Stomach smooth muscle (tissue), 2 donors: ENCODE results near the gene ATAD3A.

Experiments used
- H3K27ac ChIP-seq: one replicate; pipeline ENCODE4 v1.7.0; 2013; ENCODE audit warnings: mild to moderate bottlenecking, low read length, inconsistent platforms
- H3K27me3 ChIP-seq, 2 donors: one replicate each; pipeline ENCODE4 v1.7.0; 2013; ENCODE audit warnings: low read length in 2 of 2; ENCODE audit not compliant: insufficient read depth in 2 of 2, control insufficient read depth in 1 of 2
- H3K36me3 ChIP-seq, 2 donors: one replicate each; pipeline ENCODE4 v1.7.0; 2013; ENCODE audit warnings: low read length in 2 of 2; ENCODE audit not compliant: control insufficient read depth in 2 of 2, insufficient read depth in 2 of 2
- H3K4me1 ChIP-seq: one replicate; pipeline ENCODE4 v1.7.0; 2013; ENCODE audit warnings: low read length; ENCODE audit not compliant: control insufficient read depth, insufficient read depth
- H3K4me3 ChIP-seq, 2 donors: one replicate each; pipeline ENCODE4 v1.7.0; 2013; ENCODE audit warnings: low read length in 2 of 2
- H3K9ac ChIP-seq, 2 donors: one replicate each; pipeline ENCODE4 v1.7.0; 2013; ENCODE audit warnings: low read length in 2 of 2, mild to moderate bottlenecking in 1 of 2
- H3K9me3 ChIP-seq, 2 donors: one replicate each; pipeline ENCODE4 v1.7.0; 2013; ENCODE audit warnings: low read length in 2 of 2; ENCODE audit not compliant: control insufficient read depth in 2 of 2
- donor health status: healthy.
- donor health status: Pancreatic carcinoma.

ATAD3A gene

DNA sequence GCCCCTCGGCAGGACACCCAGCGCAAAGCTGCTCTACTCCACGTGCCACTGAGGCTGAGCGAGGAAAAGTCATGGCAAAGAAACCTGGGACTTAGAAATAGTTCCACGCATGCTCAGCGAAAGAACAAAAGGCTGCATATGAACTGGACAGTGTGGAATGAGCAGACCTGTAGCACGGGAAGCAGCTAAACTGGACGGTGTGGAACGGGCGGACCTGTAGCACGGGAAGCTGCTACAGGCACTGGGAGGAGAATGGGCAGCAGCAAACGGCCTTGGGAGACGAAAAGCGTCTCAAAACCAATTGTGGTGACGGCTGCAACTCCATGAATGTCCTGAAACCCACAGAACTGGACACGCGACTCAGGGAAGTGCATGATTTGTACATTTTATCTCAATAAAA lies 47.1 kb downstream of the ATAD3A start:
- Histone ChIP-seq H3K9ac (no peak overlapping the region), H3K4me1 (peaks cover 4% of the 10 kb centered on the region), H3K27me3 (no peaks in the 10 kb centered on the region), H3K9me3 (no peaks in the 10 kb centered on the region), H3K4me3 (no peak overlapping the region), H3K27ac (no peak overlapping the region), H3K36me3 (peaks cover 20 to 31% of the 10 kb centered on the region in 2 donors)

DNA sequence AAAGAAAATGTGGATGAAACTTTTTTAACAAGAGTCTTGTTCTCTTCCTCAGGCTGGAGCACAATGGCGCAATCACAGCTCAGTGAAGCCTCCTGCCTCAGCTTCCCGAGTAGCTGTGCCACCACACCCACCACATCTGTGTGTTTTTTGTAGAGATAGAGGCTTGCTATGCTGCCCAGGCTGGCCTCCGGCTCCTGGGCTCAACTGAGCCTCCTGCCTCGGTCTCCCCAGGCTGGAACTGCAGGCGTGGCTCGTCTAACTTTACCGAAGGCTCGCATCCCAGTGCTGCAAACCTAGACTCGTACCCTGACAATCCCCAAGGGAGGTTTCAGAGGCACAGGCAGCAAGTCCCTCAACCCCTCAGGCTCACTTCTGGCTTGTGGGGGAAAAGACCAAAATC lies 48.2 kb downstream of the ATAD3A start:
- Histone ChIP-seq H3K4me3 (no peak overlapping the region), H3K27ac (no peak overlapping the region), H3K9me3 (no peaks in the 10 kb centered on the region), H3K4me1 (no peaks in the 10 kb centered on the region), H3K36me3 (peaks cover 27 to 36% of the 10 kb centered on the region in 2 donors), H3K9ac (no peak overlapping the region), H3K27me3 (no peaks in the 10 kb centered on the region)

DNA sequence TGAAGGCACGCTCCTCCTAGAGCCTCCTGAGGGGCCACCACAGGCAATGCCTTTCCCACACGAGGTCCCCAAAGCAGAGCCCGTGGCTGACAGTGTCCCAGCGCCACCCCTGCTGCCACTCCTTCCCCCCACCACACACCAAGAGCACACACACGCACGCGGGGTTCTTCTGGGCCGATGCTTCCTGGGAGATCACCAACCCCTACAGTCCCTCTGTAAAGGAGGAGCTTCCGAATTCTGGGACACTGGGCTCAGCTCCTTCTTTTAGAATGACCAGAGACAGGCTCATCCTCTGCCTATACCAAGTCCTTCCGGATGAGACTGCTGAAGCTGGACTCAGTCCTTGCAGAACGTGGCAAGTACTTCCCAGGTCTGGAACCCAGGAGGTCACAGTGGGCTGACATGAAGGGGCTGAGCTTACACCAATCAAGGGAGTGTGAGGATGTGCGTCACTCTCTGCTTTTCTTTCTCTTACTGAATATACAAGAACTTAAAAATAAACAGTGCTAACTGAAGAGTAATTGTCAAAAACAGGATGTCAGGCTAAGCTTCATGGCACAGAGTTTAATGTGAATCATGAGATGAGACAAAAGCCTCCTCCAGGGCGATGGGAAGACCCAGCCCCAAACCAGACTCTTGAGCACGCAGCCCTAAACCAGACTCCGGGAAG lies 50.0 kb downstream of the ATAD3A start:
- Histone ChIP-seq H3K4me1 (peaks cover 2% of the 10 kb centered on the region), H3K9ac (no peak overlapping the region), H3K4me3 (no peak overlapping the region), H3K27me3 (no peaks in the 10 kb centered on the region), H3K9me3 (no peaks in the 10 kb centered on the region), H3K27ac (no peak overlapping the region), H3K36me3 (peaks cover 32 to 39% of the 10 kb centered on the region in 2 donors)

DNA sequence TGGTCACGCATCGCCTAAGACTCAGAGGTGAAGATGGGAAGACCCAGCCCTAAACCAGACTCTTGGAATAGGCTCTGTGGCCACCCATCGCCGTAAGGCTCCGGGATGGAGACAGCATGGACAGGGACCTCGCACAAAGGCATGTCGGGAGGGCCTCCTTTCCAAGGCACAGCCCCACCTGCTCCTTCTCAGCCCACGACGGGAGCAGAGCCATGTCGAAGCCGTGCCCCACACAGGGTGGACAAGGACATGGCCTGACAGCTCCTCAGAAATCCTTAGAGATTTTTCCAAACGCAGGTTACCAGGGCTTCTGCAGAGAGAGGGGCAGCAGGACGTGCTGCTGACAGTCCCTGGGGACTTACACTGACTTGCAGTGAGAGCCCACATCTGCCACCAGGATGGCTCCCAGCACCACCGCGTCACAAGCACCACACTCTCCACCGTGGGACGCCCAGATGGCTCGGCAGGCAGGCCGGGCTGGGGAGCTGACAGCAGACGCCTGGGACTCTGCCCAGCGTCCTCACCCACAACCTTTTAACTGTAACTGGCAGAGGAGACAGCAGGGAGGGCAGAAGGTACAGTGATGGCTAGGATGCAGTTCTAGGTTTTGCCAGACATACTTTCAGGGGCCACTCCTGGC lies 50.7 kb downstream of the ATAD3A start:
- peaks cover 3% of the 10 kb centered on the region for H3K4me1 ChIP-seq
- H3K27me3 ChIP-seq: no peaks in the 10 kb centered on the region
- no peaks in the 10 kb centered on the region for H3K9me3 ChIP-seq
- no peak overlapping the region for H3K9ac ChIP-seq
- H3K4me3 ChIP-seq: no peak overlapping the region
- H3K36me3 ChIP-seq: peaks cover 32 to 39% of the 10 kb centered on the region in 2 donors
- no peak overlapping the region for H3K27ac ChIP-seq

DNA sequence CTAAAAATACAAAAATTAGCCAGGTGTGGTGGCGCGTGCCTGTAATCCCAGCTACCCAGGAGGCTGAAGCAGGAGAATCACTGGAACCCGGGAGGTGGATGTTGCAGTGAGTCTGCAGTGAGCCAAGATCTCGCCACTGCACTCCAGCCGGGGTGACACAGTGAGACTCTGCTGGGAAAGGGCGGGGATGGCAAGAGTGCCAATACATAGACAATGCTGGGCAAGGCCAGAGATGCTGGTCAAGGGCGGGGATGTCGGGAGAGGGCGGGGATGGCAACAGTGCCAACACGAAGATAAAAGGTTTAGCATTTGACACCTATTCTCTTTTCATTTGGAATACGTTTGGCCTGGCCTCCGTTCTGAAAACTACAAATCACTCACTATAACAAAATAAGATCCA lies 51.7 kb downstream of the ATAD3A start:
- H3K36me3 ChIP-seq: peaks cover 32 to 37% of the 10 kb centered on the region in 2 donors
- H3K9ac ChIP-seq: no peak overlapping the region
- no peaks in the 10 kb centered on the region for H3K27me3 ChIP-seq
- peaks cover 3% of the 10 kb centered on the region for H3K4me1 ChIP-seq
- H3K9me3 ChIP-seq: no peaks in the 10 kb centered on the region
- H3K27ac ChIP-seq: no peak overlapping the region
- no peak overlapping the region for H3K4me3 ChIP-seq

DNA sequence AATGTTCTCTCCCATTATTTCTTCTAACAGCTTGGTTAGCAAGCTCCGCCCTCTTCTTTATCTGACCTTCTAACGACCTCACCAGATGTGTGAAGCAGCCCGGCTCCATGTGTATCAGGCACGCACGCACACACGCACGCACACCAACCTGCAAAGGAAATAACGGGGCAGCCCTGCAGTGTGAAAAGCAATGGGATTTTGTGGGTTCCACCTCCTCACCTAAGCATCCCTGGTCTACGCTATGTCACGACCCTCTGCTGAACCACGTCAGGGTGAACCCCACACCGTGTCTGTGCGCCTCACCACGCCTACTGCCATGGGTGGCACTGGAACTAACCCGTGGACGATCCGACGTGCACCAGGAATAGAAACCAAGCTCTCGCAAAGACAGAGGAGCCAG lies 52.3 kb downstream of the ATAD3A start:
- H3K27ac ChIP-seq: no peak overlapping the region
- peaks cover 32 to 37% of the 10 kb centered on the region in 2 donors for H3K36me3 ChIP-seq
- H3K27me3 ChIP-seq: no peaks in the 10 kb centered on the region
- peaks cover 3% of the 10 kb centered on the region for H3K4me1 ChIP-seq
- H3K9me3 ChIP-seq: no peaks in the 10 kb centered on the region
- H3K9ac ChIP-seq: no peak overlapping the region
- no peak overlapping the region for H3K4me3 ChIP-seq

DNA sequence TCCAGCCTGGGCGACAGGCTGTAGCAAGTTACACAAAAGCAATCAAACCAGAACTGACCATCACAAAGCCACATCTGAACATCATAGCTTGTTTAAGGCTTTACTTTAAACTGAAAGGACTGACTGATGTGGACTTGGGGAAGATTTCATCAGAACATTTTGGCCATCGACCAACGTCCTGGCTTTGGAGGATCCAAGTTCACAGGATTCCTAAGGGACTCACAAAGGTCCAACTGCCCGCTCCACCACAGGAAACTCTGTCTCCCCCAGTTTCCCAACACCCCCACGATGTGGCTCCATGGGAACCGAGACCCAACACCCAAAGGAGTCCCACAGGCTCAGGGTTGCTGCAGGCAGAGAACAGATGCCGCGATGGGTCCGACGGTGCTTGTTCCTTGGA lies 53.4 kb downstream of the ATAD3A start:
- Histone ChIP-seq H3K4me3 (no peak overlapping the region), H3K4me1 (peaks cover 8% of the 10 kb centered on the region), H3K27me3 (no peaks in the 10 kb centered on the region), H3K36me3 (peaks cover 32 to 36% of the 10 kb centered on the region in 2 donors), H3K27ac (no peak overlapping the region), H3K9ac (no peak overlapping the region), H3K9me3 (no peaks in the 10 kb centered on the region)

DNA sequence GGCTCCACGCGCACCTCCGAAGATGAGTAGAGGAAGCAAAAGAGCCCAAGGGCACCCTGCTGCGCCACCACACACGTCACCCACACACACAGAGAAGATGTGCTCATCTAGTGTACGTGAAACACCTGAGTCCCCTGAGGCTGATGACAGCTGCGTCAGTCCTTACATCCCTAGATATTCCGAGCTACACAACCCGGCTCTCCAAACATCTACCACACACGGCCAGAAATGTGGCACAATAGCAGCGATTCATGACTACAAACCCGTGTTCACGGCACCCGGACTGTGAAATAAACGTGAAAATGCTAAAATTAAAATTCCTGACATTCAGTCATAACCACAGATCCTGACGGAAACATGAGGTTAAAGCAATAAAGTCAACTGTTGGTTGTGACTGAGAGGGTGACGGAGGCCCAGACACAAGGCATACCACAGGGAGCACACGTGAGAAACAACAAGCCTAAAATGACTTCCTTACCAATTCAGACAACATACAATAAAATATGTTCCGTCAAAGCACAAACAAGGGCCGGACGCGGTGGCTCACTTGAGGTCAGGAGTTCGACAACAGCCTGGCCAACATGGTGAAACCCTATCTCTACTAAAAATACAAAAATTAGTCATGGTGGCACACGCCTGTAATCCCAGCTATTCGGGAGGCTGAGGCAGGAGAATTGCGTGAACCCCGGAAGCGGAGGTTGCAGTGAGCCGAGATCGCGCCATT lies 55.4 kb downstream of the ATAD3A start:
- peaks cover 10% of the 10 kb centered on the region for H3K4me1 ChIP-seq

DNA sequence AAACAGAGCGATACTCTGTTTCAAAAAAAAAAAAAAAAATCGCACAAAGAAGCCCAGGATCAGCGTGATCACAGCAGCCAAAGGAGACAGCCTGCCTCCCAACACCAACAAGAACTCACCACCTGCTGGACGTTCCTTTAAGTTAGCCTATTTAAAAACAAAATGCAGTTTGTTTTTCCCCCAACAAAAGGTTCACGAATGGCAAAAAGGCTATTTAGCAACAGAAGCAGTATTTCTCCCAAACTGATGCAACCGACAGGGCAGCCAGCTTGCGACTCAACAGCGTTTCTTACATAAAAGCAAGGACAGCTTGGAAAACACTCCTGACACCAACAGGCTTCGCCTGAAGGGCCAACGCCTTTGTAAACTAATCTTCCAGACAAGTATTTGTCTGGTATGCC lies 55.9 kb downstream of the ATAD3A start:
- Histone ChIP-seq H3K36me3 (peaks cover 19 to 23% of the 10 kb centered on the region in 2 donors), H3K27me3 (no peaks in the 10 kb centered on the region), H3K4me3 (no peak overlapping the region), H3K27ac (no peak overlapping the region), H3K4me1 (peaks cover 13% of the 10 kb centered on the region), H3K9me3 (no peaks in the 10 kb centered on the region), H3K9ac (no peak overlapping the region)

More for the DNA sequence above, 55.4 kb downstream of the ATAD3A start:
- H3K27ac ChIP-seq: no peak overlapping the region
- H3K36me3 ChIP-seq: peaks cover 24 to 28% of the 10 kb centered on the region in 2 donors
- no peak overlapping the region for H3K4me3 ChIP-seq
- no peaks in the 10 kb centered on the region for H3K27me3 ChIP-seq
- no peaks in the 10 kb centered on the region for H3K9me3 ChIP-seq
- no peak overlapping the region for H3K9ac ChIP-seq

DNA sequence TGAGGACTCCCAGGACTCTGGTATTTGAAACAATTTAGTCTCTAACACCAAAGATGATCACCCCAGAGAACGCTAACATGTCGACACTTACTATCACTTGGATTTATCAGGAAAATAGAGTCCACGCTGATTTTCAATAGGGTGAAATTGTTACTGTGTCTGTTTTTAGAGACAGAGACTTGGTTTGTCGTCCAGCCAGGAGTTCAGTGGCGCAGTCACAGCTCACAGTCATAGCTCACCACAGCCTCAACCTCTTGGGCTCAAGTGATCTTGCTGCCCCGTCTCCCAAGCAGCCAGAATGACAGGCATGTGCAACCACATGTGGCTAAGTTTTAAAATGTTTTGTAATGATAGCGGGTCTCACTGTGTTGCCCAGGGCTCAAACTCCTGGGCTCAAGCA lies 57.4 kb downstream of the ATAD3A start:
- Histone ChIP-seq H3K27ac (no peak overlapping the region), H3K4me1 (peaks cover 20% of the 10 kb centered on the region)

More for the DNA sequence above, 57.4 kb downstream of the ATAD3A start:
- no peak overlapping the region for H3K4me3 ChIP-seq
- H3K9me3 ChIP-seq: no peaks in the 10 kb centered on the region
- peaks cover 9 to 12% of the 10 kb centered on the region in 2 donors for H3K36me3 ChIP-seq
- H3K27me3 ChIP-seq: no peaks in the 10 kb centered on the region
- no peak overlapping the region for H3K9ac ChIP-seq
